Measurements from ENCODE around the gene GPR6. TPM values are rescaled to one million over a fixed set of nuclear protein-coding genes. Genes with fewer than 3 reads are reported as not detected.

Gene GPR6, protein sequence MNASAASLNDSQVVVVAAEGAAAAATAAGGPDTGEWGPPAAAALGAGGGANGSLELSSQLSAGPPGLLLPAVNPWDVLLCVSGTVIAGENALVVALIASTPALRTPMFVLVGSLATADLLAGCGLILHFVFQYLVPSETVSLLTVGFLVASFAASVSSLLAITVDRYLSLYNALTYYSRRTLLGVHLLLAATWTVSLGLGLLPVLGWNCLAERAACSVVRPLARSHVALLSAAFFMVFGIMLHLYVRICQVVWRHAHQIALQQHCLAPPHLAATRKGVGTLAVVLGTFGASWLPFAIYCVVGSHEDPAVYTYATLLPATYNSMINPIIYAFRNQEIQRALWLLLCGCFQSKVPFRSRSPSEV
- polyA plus RNA-seq (2013) = not detected

DNA sequence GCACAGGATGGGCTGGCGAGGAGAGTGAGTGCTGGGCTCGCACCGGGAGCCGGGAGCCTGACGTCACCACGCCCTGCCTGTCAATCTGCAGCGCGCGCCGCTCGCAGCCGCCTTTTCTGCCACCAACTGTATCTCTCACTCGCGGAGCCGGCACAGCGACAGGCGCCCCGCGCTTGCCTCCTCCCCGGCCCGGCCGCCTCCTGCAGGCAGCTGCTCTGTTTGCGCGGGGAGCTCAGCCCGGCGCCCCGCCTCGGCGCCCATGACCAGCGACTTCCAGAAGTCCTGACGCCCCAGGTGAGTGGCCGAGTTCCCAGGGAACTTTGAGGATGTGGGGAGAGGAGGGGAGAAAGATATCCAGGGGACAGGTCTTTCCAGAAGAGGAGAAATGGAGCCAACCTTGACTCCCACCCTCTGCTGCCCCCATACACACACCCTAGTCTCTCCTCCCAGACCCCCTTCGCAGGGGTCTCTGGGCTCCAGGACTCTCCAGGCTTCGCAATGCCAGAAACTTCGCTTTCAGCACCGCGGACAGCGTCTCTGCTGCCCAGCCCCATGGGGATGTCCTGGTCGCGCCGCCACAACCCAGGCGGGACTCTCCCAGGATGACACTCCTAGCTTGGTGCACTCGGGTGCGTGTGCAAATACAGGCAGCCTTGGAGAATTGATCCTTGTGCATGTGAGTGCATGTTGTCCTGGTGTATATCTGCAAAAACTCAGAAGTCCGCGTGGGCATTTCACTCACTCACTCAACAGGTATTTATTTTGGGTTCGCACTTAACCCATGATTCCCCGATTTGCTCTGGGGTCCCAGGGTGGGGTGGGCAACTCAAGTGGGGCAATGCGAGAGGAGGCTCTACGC is at the start of gene GPR6:
TSS of gene GPR6 (plus strand) at position 138 of the 859 bp plus-strand sequence. CDS start 802 bp downstream, outside the sequence.
- CTCF ChIA-PET = no interaction called here
- Histone ChIP-seq H3K4me1 (ENCODE audit: control extremely low read depth in 1 of 4, control insufficient read depth in 4 of 4, insufficient read depth in 4 of 4, low read length in 3 of 4) (peaks cover 0 to 8% (median under 1%) of the 10 kb centered on the region in 4 experiments), H3K9me3 (ENCODE audit: control extremely low read depth in 1 of 5, control insufficient read depth in 4 of 5, insufficient read depth in 2 of 5, low read depth in 1 of 5, low read length in 4 of 5) (peaks cover 0 to 13% (median 0%) of the 10 kb centered on the region in 5 experiments), H3K4me3 (ENCODE audit: control insufficient read depth in 1 of 7, extremely low read depth in 1 of 7, insufficient read depth in 4 of 7, low read depth in 2 of 7, low read length in 6 of 7) (no peak within 1 kb of the TSS), H3K36me3 (ENCODE audit: control insufficient read depth in 4 of 4, insufficient read depth in 4 of 4, low read length in 3 of 4) (no peaks in the 10 kb centered on the region), H3K27ac (ENCODE audit: insufficient read depth in 1 of 2, low read depth in 1 of 2, low read length in 2 of 2, poor library complexity in 1 of 2, severe bottlenecking in 2 of 2) (no peak within 1 kb of the TSS), H3K27me3 (replicated peaks in 2 of 5; ENCODE audit: control insufficient read depth in 4 of 5, insufficient read depth in 5 of 5, low read length in 4 of 5) (peaks cover 16 to 84% (median 47%) of the 10 kb centered on the region in 5 experiments)
- 4% methylated on average over 43 of the region's 50 CpGs for WGBS (ENCODE audit: insufficient coverage)
- DNase-seq = peak; percentile 55 to 86 (median 85)
- POLR2A ChIA-PET = no interaction called here

DNA sequence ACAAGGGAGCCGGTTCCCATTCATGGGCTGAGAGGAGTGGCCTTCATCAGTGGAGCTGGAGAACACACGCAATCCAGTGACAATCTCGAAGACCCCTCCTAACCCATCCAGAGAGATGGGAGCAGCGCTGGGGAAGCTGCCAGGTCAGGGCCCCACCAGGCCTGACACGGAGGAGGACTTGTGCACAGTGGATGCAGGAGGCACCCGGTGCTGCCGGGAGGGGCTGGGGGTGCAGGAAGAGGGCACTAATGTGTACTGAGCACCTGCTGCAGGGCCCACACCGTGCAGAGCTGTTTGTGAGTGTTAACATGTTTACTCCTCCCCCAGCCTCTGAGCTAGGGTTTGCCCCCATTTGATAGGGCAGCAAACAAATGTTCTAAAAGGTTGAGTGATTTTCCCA is 43.8 kb upstream of the GPR6 start:
- no peaks in the 10 kb centered on the region for H3K27me3 ChIP-seq (replicated peaks in 2 of 5; ENCODE audit: control insufficient read depth in 4 of 5, insufficient read depth in 5 of 5, low read length in 4 of 5)
- H3K9me3 ChIP-seq (ENCODE audit: control extremely low read depth in 1 of 5, control insufficient read depth in 4 of 5, insufficient read depth in 2 of 5, low read depth in 1 of 5, low read length in 4 of 5) = peaks cover 0 to 8% (median 0%) of the 10 kb centered on the region in 5 experiments
- POLR2A ChIA-PET = no interaction called here
- no peak overlapping the region for H3K27ac ChIP-seq (ENCODE audit: insufficient read depth in 1 of 2, low read depth in 1 of 2, low read length in 2 of 2, poor library complexity in 1 of 2, severe bottlenecking in 2 of 2)
- no peak for DNase-seq
- no peaks in the 10 kb centered on the region for H3K36me3 ChIP-seq (ENCODE audit: control insufficient read depth in 4 of 4, insufficient read depth in 4 of 4, low read length in 3 of 4)
- no peak overlapping the region for H3K4me3 ChIP-seq (ENCODE audit: control insufficient read depth in 1 of 7, extremely low read depth in 1 of 7, insufficient read depth in 4 of 7, low read depth in 2 of 7, low read length in 6 of 7)
- CTCF ChIA-PET = no interaction called here
- WGBS (ENCODE audit: insufficient coverage) = 100% methylated on average over 7 of the region's 8 CpGs
- H3K4me1 ChIP-seq (ENCODE audit: control extremely low read depth in 1 of 4, control insufficient read depth in 4 of 4, insufficient read depth in 4 of 4, low read length in 3 of 4) = no peaks in the 10 kb centered on the region

DNA sequence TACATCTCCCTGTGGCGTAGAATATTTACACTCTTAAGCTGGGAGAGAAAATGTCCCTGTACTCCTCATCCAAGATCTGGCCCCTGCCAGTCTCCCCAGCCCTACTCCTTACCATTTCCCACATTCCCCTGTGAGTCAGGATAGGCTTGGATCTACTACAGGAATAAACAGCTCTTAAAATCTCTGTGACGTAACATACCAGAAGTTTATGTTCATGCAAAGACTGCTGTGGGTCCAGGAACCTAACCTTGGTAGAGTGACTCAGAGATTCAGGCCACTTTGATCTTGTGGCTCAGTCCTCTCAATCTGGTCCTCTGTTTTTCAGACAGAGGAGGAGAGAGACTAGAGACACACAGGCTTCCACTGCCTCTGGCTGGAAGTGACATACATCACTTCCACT is 38.5 kb upstream of the GPR6 start:
- Histone ChIP-seq H3K9me3 (ENCODE audit: control extremely low read depth in 1 of 5, control insufficient read depth in 4 of 5, insufficient read depth in 2 of 5, low read depth in 1 of 5, low read length in 4 of 5) (peaks cover 0 to 8% (median 0%) of the 10 kb centered on the region in 5 experiments), H3K27me3 (replicated peaks in 2 of 5; ENCODE audit: control insufficient read depth in 4 of 5, insufficient read depth in 5 of 5, low read length in 4 of 5) (peaks cover 0 to 11% (median 0%) of the 10 kb centered on the region in 5 experiments), H3K36me3 (ENCODE audit: control insufficient read depth in 4 of 4, insufficient read depth in 4 of 4, low read length in 3 of 4) (no peaks in the 10 kb centered on the region), H3K27ac (ENCODE audit: insufficient read depth in 1 of 2, low read depth in 1 of 2, low read length in 2 of 2, poor library complexity in 1 of 2, severe bottlenecking in 2 of 2) (no peak overlapping the region), H3K4me1 (ENCODE audit: control extremely low read depth in 1 of 4, control insufficient read depth in 4 of 4, insufficient read depth in 4 of 4, low read length in 3 of 4) (no peaks in the 10 kb centered on the region), H3K4me3 (ENCODE audit: control insufficient read depth in 1 of 7, extremely low read depth in 1 of 7, insufficient read depth in 4 of 7, low read depth in 2 of 7, low read length in 6 of 7) (no peak overlapping the region)
- DNase-seq = no peak
- 100% methylated on average over 2 of the region's 2 CpGs for WGBS (ENCODE audit: insufficient coverage)
- ChIA-PET CTCF (no interaction called here), POLR2A (interaction anchor here (0.6 kb wide), 1 partner anchor 79 kb away, joined by 3 read pairs; no protein-coding TSS in a partner anchor)

DNA sequence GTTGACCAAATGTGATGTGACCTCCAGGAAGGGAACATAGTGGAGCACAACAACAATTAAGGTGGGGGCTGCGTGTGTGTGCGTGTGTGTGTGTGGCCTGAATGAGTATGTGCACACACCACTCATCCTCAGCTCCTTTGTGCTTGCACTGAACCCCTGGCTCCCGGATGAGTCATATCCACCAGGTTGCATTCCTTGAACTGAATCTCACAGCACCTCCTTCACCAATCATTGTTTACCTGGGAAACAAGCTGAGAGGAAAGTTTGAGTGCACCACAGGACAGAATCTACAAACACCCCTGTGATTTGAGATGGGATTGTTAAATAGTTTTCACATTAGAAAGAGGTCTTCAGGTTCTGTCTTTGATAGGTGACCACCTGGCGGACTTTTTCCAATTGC is 33.7 kb upstream of the GPR6 start:
- no peaks in the 10 kb centered on the region for H3K4me1 ChIP-seq (ENCODE audit: control extremely low read depth in 1 of 4, control insufficient read depth in 4 of 4, insufficient read depth in 4 of 4, low read length in 3 of 4)
- ChIA-PET POLR2A (no interaction called here), CTCF (no interaction called here)
- no peaks in the 10 kb centered on the region for H3K36me3 ChIP-seq (ENCODE audit: control insufficient read depth in 4 of 4, insufficient read depth in 4 of 4, low read length in 3 of 4)
- peaks cover 0 to 1% (median 0%) of the 10 kb centered on the region in 5 experiments for H3K9me3 ChIP-seq (ENCODE audit: control extremely low read depth in 1 of 5, control insufficient read depth in 4 of 5, insufficient read depth in 2 of 5, low read depth in 1 of 5, low read length in 4 of 5)
- 100% methylated on average over 1 of the region's 4 CpGs for WGBS (ENCODE audit: insufficient coverage)
- peaks cover 0 to 11% (median 3%) of the 10 kb centered on the region in 5 experiments for H3K27me3 ChIP-seq (replicated peaks in 2 of 5; ENCODE audit: control insufficient read depth in 4 of 5, insufficient read depth in 5 of 5, low read length in 4 of 5)
- H3K4me3 ChIP-seq (ENCODE audit: control insufficient read depth in 1 of 7, extremely low read depth in 1 of 7, insufficient read depth in 4 of 7, low read depth in 2 of 7, low read length in 6 of 7) = no peak overlapping the region
- no peak for DNase-seq
- H3K27ac ChIP-seq (ENCODE audit: insufficient read depth in 1 of 2, low read depth in 1 of 2, low read length in 2 of 2, poor library complexity in 1 of 2, severe bottlenecking in 2 of 2) = no peak overlapping the region

DNA sequence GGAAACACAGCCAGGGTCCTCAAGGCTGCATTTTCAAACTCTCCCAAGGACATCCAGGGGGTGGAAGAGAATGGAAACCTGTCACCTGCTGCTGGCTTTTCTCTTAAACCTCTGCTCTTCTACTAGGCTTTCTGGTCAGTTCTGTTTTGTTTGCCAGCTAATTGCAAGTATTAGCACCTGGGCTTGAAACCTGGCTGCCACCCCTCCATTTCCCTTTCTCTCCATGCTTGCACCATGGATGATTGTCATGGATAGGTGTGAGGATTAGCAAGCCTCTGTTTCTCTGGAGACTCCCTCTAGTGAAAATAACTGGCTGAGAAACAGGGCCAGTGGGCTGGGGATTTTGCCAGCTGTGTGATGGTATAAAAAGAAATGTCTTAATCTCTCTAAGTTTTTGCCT is 33.0 kb upstream of the GPR6 start:
- Histone ChIP-seq H3K4me3 (ENCODE audit: control insufficient read depth in 1 of 7, extremely low read depth in 1 of 7, insufficient read depth in 4 of 7, low read depth in 2 of 7, low read length in 6 of 7) (no peak overlapping the region), H3K4me1 (ENCODE audit: control extremely low read depth in 1 of 4, control insufficient read depth in 4 of 4, insufficient read depth in 4 of 4, low read length in 3 of 4) (no peaks in the 10 kb centered on the region), H3K27ac (ENCODE audit: insufficient read depth in 1 of 2, low read depth in 1 of 2, low read length in 2 of 2, poor library complexity in 1 of 2, severe bottlenecking in 2 of 2) (no peak overlapping the region), H3K9me3 (ENCODE audit: control extremely low read depth in 1 of 5, control insufficient read depth in 4 of 5, insufficient read depth in 2 of 5, low read depth in 1 of 5, low read length in 4 of 5) (no peaks in the 10 kb centered on the region), H3K36me3 (ENCODE audit: control insufficient read depth in 4 of 4, insufficient read depth in 4 of 4, low read length in 3 of 4) (no peaks in the 10 kb centered on the region), H3K27me3 (replicated peaks in 2 of 5; ENCODE audit: control insufficient read depth in 4 of 5, insufficient read depth in 5 of 5, low read length in 4 of 5) (peaks cover 0 to 11% (median 3%) of the 10 kb centered on the region in 5 experiments)
- ChIA-PET POLR2A (no interaction called here), CTCF (no interaction called here)
- no peak for DNase-seq

DNA sequence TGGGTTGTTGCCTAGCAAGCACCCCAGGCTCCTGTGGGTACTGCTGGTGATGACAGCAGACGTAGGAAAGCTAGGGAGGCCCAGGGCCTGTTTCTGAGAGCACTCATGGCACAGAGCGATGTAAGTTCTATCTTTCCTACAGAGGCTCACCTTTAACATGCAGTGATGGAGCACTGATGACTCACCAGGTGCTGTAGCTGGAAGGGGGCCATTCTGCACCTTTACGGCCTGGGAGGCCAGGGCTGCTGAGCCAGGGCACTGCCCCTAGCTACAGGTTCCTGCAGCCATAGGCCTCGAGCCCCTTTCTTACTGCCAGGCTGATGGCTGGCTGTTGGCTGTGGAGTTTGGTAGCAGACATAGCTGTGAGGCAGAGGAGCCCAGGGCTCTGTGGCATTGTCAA is 31.1 kb upstream of the GPR6 start:
- no peak overlapping the region for H3K27ac ChIP-seq (ENCODE audit: insufficient read depth in 1 of 2, low read depth in 1 of 2, low read length in 2 of 2, poor library complexity in 1 of 2, severe bottlenecking in 2 of 2)
- WGBS (ENCODE audit: insufficient coverage) = 97% methylated on average over 3 of the region's 4 CpGs
- no peak overlapping the region for H3K4me3 ChIP-seq (ENCODE audit: control insufficient read depth in 1 of 7, extremely low read depth in 1 of 7, insufficient read depth in 4 of 7, low read depth in 2 of 7, low read length in 6 of 7)
- CTCF ChIA-PET = no interaction called here
- no peak for DNase-seq
- POLR2A ChIA-PET = no interaction called here
- H3K36me3 ChIP-seq (ENCODE audit: control insufficient read depth in 4 of 4, insufficient read depth in 4 of 4, low read length in 3 of 4) = no peaks in the 10 kb centered on the region
- H3K9me3 ChIP-seq (ENCODE audit: control extremely low read depth in 1 of 5, control insufficient read depth in 4 of 5, insufficient read depth in 2 of 5, low read depth in 1 of 5, low read length in 4 of 5) = peaks cover 0 to 5% (median 0%) of the 10 kb centered on the region in 5 experiments
- H3K4me1 ChIP-seq (ENCODE audit: control extremely low read depth in 1 of 4, control insufficient read depth in 4 of 4, insufficient read depth in 4 of 4, low read length in 3 of 4) = no peaks in the 10 kb centered on the region
- H3K27me3 ChIP-seq (replicated peaks in 2 of 5; ENCODE audit: control insufficient read depth in 4 of 5, insufficient read depth in 5 of 5, low read length in 4 of 5) = peaks cover 0 to 9% (median 3%) of the 10 kb centered on the region in 5 experiments
